D721Med (cell line): Measurements from ENCODE around the gene CWC22.

Experiments
- DNase-seq: peaks from one replicate; pipeline ENCODE4 v3.0.0; 2011; ENCODE audit warnings: low spot score; ENCODE audit not compliant: insufficient read length
- FAIRE-seq: peaks from 2 replicates; lab custom pipeline; 2011; peaks lifted over from hg19 to GRCh38; lab: Jason Lieb, UNC
- CTCF ChIP-seq: IDR thresholded peaks from 2 replicates; pipeline ENCODE4 v1.5.1; 2012; ENCODE audit warnings: mild to moderate bottlenecking, control low read depth; ENCODE audit not compliant: insufficient read depth; ENCODE audit errors: missing control alignments

Gene CWC22

GRCh38 chr2:179925713-179926112 lies 81.4 kb downstream of the CWC22 start:
- TF ChIP-seq CTCF = no peak
- DNase-seq (no peak), FAIRE-seq (no peak)

- DNase-seq = no peak
- no peak for TF ChIP-seq CTCF
- no peak for FAIRE-seq
Measured at GRCh38 chr2:179917272-179917671, 89.8 kb downstream of the CWC22 start.

GRCh38 chr2:179915395-179915992 lies 91.6 kb downstream of the CWC22 start:
- no peak for FAIRE-seq
- no peak for DNase-seq
- no peak for TF ChIP-seq CTCF

- TF ChIP-seq CTCF = no peak
- FAIRE-seq = no peak
- no peak for DNase-seq
Measured at GRCh38 chr2:179913809-179914208, 93.3 kb downstream of the CWC22 start.

- no peak for TF ChIP-seq CTCF
- DNase-seq (no peak), FAIRE-seq (no peak)
Measured at GRCh38 chr2:179911569-179911968, 95.5 kb downstream of the CWC22 start.

GRCh38 chr2:179910735-179911113 lies 96.4 kb downstream of the CWC22 start:
- TF ChIP-seq CTCF = no peak
- FAIRE-seq (no peak), DNase-seq (no peak)

GRCh38 chr2:179909845-179910734 lies 97.0 kb downstream of the CWC22 start:
- FAIRE-seq = peak; percentile 77
- peak; percentile 13 for DNase-seq
- TF ChIP-seq CTCF = no peak
